Duodenal mucosa (tissue), 2 donors: ENCODE results near the gene NUDT8.
"Not testable (repeated sequence)": the region's sequence is repeated elsewhere in the genome, so short reads cannot be mapped to it uniquely, and the experiment has no call there.

Experiments
- H3K27ac ChIP-seq: one replicate; pipeline ENCODE4 v1.7.0; 2013; ENCODE audit warnings: low read depth, low read length
- H3K27me3 ChIP-seq, 2 donors: one replicate each; pipeline ENCODE4 v1.7.0; 2013; ENCODE audit warnings: low read length in 2 of 2, control low read depth in 1 of 2; ENCODE audit not compliant: insufficient read depth in 2 of 2, control insufficient read depth in 1 of 2
- H3K36me3 ChIP-seq, 2 donors: one replicate each; pipeline ENCODE4 v1.7.0; 2013; ENCODE audit warnings: low read length in 2 of 2, control low read depth in 1 of 2; ENCODE audit not compliant: insufficient read depth in 2 of 2, control insufficient read depth in 1 of 2
- H3K4me1 ChIP-seq, 2 donors: one replicate each; pipeline ENCODE4 v1.7.0; 2013; ENCODE audit warnings: low read length in 2 of 2, control low read depth in 1 of 2; ENCODE audit not compliant: insufficient read depth in 2 of 2, control insufficient read depth in 1 of 2
- H3K4me3 ChIP-seq, 2 donors: one replicate each; pipeline ENCODE4 v1.7.0; 2013; ENCODE audit warnings: low read length in 2 of 2, low read depth in 1 of 2
- H3K9ac ChIP-seq, 2 donors: one replicate each; pipeline ENCODE4 v1.7.0; 2013; ENCODE audit warnings: low read length in 2 of 2, low read depth in 1 of 2
- H3K9me3 ChIP-seq, 2 donors: one replicate each; pipeline ENCODE4 v1.7.0; 2013; ENCODE audit warnings: low read length in 2 of 2, control low read depth in 1 of 2; ENCODE audit not compliant: control insufficient read depth in 1 of 2

The NUDT8 gene

GRCh38 chr11:67600324-67601029 is 29.3 kb downstream of the NUDT8 start:
- H3K27ac ChIP-seq = no peak overlapping the region
- no peak overlapping the region for H3K9ac ChIP-seq
- no peak overlapping the region for H3K4me3 ChIP-seq
- no peaks in the 10 kb centered on the region for H3K4me1 ChIP-seq
- H3K9me3 ChIP-seq = no peaks in the 10 kb centered on the region
- no peaks in the 10 kb centered on the region for H3K36me3 ChIP-seq
- no peaks in the 10 kb centered on the region for H3K27me3 ChIP-seq

DNA sequence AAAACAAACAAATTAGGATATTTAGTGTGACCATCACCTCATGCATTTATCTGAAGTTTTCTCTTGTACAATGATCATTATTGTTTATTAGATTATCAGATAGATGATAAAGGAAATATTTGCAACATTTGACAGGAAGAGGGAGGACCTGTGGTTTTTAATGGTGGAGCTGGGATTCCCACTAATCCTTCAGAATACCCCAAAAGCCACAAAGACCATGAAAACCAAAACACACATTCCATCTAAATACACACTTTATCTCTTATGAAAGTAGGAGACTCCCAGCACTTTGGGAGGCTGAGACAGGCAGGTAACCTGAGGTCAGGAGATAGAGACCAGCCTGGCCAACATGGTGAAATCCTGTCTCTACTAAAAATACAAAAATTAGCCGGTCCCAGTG is 30.6 kb downstream of the NUDT8 start:
- Histone ChIP-seq H3K4me1 (no peaks in the 10 kb centered on the region), H3K9ac (no peak overlapping the region), H3K4me3 (no peak overlapping the region), H3K27me3 (no peaks in the 10 kb centered on the region), H3K27ac (no peak overlapping the region), H3K36me3 (no peaks in the 10 kb centered on the region), H3K9me3 (no peaks in the 10 kb centered on the region)

- not testable (repeated sequence) for H3K27me3 ChIP-seq, H3K9me3 ChIP-seq, H3K9ac ChIP-seq, H3K4me3 ChIP-seq, H3K36me3 ChIP-seq, H3K27ac ChIP-seq
- H3K4me1 ChIP-seq = peaks cover 7 to 11% of the 10 kb centered on the region in 2 donors
Measured at GRCh38 chr11:67597963-67598362, 31.8 kb downstream of the NUDT8 start.

- H3K4me1 ChIP-seq = peaks cover 7 to 13% of the 10 kb centered on the region in 2 donors
- not testable (repeated sequence) for H3K27me3 ChIP-seq, H3K4me3 ChIP-seq, H3K27ac ChIP-seq, H3K9me3 ChIP-seq, H3K9ac ChIP-seq, H3K36me3 ChIP-seq
Measured at GRCh38 chr11:67597458-67597857, 32.3 kb downstream of the NUDT8 start.

GRCh38 chr11:67596753-67597300 is 32.9 kb downstream of the NUDT8 start:
- Histone ChIP-seq H3K27ac (no peak overlapping the region), H3K4me1 (peaks cover 7 to 13% of the 10 kb centered on the region in 2 donors), H3K36me3 (no peaks in the 10 kb centered on the region), H3K9me3 (no peaks in the 10 kb centered on the region), H3K27me3 (no peaks in the 10 kb centered on the region), H3K9ac (no peak overlapping the region), H3K4me3 (no peak overlapping the region)

DNA sequence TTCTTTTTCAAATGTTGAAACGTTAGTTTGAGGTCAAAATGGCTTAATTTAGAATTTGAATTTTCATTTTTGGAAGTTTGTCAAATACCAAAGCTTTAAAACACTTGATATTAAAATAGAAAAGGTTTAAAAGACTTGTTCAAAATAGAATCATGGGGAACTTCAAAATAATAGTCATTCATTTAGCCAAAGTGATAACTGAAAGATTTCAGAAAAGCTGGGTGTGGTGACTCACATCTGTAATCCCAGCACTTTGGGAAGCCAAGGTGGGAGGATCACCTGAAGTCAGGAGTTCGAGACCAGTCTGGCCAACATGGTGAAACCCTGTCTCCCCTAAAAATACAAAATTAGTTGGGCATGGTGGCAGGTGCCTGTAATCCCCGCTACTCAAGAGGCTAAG is 35.3 kb downstream of the NUDT8 start:
- no peak overlapping the region for H3K9ac ChIP-seq
- no peaks in the 10 kb centered on the region for H3K9me3 ChIP-seq
- H3K4me3 ChIP-seq = no peak overlapping the region
- no peaks in the 10 kb centered on the region for H3K27me3 ChIP-seq
- no peaks in the 10 kb centered on the region for H3K36me3 ChIP-seq
- no peak overlapping the region for H3K27ac ChIP-seq
- H3K4me1 ChIP-seq = peaks cover 7 to 13% of the 10 kb centered on the region in 2 donors

DNA sequence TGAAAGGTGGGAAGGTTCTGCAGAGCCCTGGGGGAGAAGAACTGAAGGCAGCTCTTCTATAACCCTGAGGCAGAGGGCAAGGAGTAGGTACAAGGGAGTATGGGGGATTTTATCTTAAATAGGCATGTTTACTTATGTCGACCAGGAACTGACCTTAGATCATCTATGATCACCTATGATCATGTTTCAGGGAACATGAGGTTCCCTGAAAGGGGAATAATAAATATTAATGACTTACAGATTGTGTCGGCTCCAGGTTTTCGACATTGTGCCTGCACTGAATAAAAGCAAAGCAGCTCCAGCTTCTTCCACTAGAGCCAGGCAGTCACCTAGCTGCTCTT is 36.2 kb downstream of the NUDT8 start:
- Histone ChIP-seq H3K27ac (no peak overlapping the region), H3K36me3 (peaks cover 0 to 5% of the 10 kb centered on the region in 2 donors), H3K9me3 (no peaks in the 10 kb centered on the region)

DNA sequence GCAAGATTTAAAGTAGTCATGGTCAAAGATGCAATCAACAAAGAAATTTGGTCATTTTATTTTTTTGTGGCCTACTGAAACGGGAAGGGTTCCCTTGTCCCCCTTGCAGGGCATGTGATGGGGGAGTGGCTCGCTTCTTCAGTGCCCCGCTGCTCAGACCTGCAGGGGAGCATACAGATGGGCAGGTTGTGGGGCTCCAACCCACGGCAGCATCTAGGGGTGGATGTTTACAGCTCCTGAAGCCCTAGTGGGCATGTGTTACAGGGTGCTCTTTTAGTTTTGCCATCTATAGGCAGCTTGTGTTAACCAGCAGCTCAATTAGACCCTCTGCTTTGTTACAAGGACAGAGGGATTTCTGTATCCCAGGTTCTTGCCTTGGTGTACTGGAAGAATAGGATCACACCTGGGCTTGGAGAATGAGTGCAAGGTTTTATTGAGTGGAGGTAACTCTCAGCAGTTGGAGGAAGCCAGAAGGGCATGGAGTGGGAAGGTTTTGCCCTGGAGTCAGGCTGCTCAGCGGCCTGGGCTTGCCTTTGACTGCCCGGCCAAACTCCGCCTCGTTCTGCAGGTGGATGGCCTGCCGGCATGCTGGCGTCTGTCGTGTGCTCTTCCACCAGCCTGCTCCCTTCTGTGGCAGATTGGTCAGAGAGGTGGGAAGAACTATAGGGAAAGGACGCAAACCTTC is 36.7 kb downstream of the NUDT8 start:
- Histone ChIP-seq H3K4me1 (peaks cover 7 to 13% of the 10 kb centered on the region in 2 donors), H3K9me3 (no peaks in the 10 kb centered on the region), H3K27ac (no peak overlapping the region), H3K4me3 (no peak overlapping the region), H3K9ac (no peak overlapping the region), H3K36me3 (peaks cover 0 to 8% of the 10 kb centered on the region in 2 donors), H3K27me3 (no peaks in the 10 kb centered on the region)

More for the DNA sequence above, 36.2 kb downstream of the NUDT8 start:
- Histone ChIP-seq H3K4me3 (no peak overlapping the region), H3K9ac (no peak overlapping the region), H3K4me1 (peaks cover 7 to 13% of the 10 kb centered on the region in 2 donors), H3K27me3 (no peaks in the 10 kb centered on the region)

GRCh38 chr11:67588899-67589415 is 40.8 kb downstream of the NUDT8 start:
- not testable (repeated sequence) for H3K27ac ChIP-seq, H3K4me3 ChIP-seq, H3K27me3 ChIP-seq, H3K9ac ChIP-seq, H3K9me3 ChIP-seq
- H3K4me1 ChIP-seq = peaks cover 22 to 24% of the 10 kb centered on the region in 2 donors
- peaks cover 14 to 26% of the 10 kb centered on the region in 2 donors for H3K36me3 ChIP-seq

- no peak overlapping the region for H3K9ac ChIP-seq
Measured at GRCh38 chr11:67588136-67588503, 41.6 kb downstream of the NUDT8 start.

More at GRCh38 chr11:67588136-67588503, 41.6 kb downstream of the NUDT8 start:
- no peak overlapping the region for H3K4me3 ChIP-seq
- H3K4me1 ChIP-seq = peaks cover 15 to 16% of the 10 kb centered on the region in 2 donors
- peaks cover 14 to 26% of the 10 kb centered on the region in 2 donors for H3K36me3 ChIP-seq
- no peaks in the 10 kb centered on the region for H3K27me3 ChIP-seq
- H3K9me3 ChIP-seq = no peaks in the 10 kb centered on the region
- no peak overlapping the region for H3K27ac ChIP-seq
